Osteoblast (primary cell): ENCODE data around the gene SENP8. TPM values are rescaled to one million over a fixed set of nuclear protein-coding genes. Genes with fewer than 3 reads are reported as not detected.

Experiments
- DNase-seq: peaks from one replicate; pipeline ENCODE4 v3.0.0; 2011; ENCODE audit warnings: low spot score, mixed read lengths; ENCODE audit not compliant: insufficient read length; ENCODE audit errors: missing footprints
- H2AFZ ChIP-seq: 2 replicates; pipeline ENCODE4 v1.6.0; 2011; ENCODE audit warnings: mild to moderate bottlenecking, low read length
- H3K27ac ChIP-seq: 2 replicates; pipeline ENCODE4 v1.5.1; 2011; ENCODE audit warnings: mild to moderate bottlenecking, low read depth, low read length, moderate library complexity
- H3K27me3 ChIP-seq: 2 replicates; pipeline ENCODE4 v1.6.0; 2012; ENCODE audit warnings: mild to moderate bottlenecking, control low read depth, inconsistent platforms, low read length, moderate library complexity; ENCODE audit not compliant: insufficient read depth
- H3K36me3 ChIP-seq: 2 replicates; pipeline ENCODE4 v1.5.1; 2011; ENCODE audit warnings: mild to moderate bottlenecking, low read length, control low read depth, moderate library complexity; ENCODE audit not compliant: insufficient read depth
- H3K4me1 ChIP-seq: 2 replicates; pipeline ENCODE4 v1.5.1; 2011; ENCODE audit warnings: mild to moderate bottlenecking, low read length, control low read depth, moderate library complexity; ENCODE audit not compliant: insufficient read depth
- H3K4me2 ChIP-seq: 2 replicates; pipeline ENCODE4 v1.6.0; 2011; ENCODE audit warnings: mild to moderate bottlenecking, low read length; ENCODE audit not compliant: insufficient read depth
- H3K4me3 ChIP-seq: fragments of 200-600 bp; sonication (generic); 3 replicates; pipeline ENCODE4 v1.5.1; 2012; ENCODE audit warnings: mild to moderate bottlenecking, low read length, inconsistent platforms; ENCODE audit not compliant: insufficient read depth
- H3K79me2 ChIP-seq: 2 replicates; pipeline ENCODE4 v1.6.0; 2012; ENCODE audit warnings: mild to moderate bottlenecking, low read length, control low read depth, inconsistent platforms; ENCODE audit not compliant: insufficient read depth
- H3K9me3 ChIP-seq: 2 replicates; pipeline ENCODE4 v1.5.1; 2011; ENCODE audit warnings: low read depth, low read length, control low read depth
- H4K20me1 ChIP-seq: 2 replicates; pipeline ENCODE4 v1.6.0; 2012; ENCODE audit warnings: mild to moderate bottlenecking, low read length, control low read depth; ENCODE audit not compliant: insufficient read depth
- total RNA-seq: library from RNA; depleted of rRNA; stranded (reverse); fragments of >200 nt; gene quantifications from 2 replicates; pipeline ENCODE4 v1.2.3, GENCODE V29; 2012
- TF ChIP-seq, protein P1 (sequence below): IDR thresholded peaks from 2 replicates; pipeline ENCODE4 v1.5.1; 2011; ENCODE audit warnings: mild to moderate bottlenecking, low read depth, low read length, moderate library complexity; ENCODE audit errors: extremely low read depth

SENP8 gene
- total RNA-seq, 1 donor: 2.5 TPM

DNA sequence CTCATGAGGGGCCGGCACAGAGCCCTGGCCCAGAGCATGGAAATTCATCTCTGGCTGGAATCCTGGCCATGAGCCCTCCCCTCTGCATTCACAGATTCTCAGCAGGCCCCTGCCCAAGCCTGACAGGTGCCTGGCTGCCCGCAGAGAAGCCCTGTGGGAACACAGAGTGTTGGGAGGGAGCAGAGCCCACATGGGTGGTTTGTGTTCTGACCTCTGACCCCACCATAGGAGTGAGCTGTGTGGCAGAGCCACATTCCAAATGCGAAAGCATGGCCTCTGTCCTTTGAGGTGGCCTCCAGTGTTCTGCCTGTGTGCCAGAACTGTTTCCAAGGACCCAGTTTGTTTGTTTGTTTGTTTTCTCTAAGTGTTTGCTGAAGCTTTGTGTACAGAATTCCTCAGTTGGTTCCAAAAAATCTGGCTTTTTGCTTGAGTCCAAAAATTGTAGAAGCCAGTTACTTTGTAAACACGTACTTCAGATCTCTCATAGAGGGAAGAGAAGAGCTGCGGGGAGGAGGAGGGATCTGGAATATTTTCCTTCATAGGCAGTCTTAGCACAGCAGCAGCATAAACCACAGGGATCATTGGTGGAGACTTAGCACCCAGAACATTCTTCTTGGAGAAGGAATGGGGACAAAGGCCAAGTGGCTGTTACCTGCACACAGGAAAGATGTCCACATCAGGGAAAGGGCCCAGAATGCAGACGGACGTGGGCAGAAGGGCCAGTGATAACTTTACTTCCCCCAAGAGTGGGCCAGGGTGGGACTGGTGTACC lies 43.3 kb downstream of the SENP8 start:
- H3K4me3 ChIP-seq: no peak overlapping the region
- no peaks in the 10 kb centered on the region for H3K9me3 ChIP-seq
- H3K4me1 ChIP-seq: no peaks in the 10 kb centered on the region
- TF ChIP-seq, protein P1, sequence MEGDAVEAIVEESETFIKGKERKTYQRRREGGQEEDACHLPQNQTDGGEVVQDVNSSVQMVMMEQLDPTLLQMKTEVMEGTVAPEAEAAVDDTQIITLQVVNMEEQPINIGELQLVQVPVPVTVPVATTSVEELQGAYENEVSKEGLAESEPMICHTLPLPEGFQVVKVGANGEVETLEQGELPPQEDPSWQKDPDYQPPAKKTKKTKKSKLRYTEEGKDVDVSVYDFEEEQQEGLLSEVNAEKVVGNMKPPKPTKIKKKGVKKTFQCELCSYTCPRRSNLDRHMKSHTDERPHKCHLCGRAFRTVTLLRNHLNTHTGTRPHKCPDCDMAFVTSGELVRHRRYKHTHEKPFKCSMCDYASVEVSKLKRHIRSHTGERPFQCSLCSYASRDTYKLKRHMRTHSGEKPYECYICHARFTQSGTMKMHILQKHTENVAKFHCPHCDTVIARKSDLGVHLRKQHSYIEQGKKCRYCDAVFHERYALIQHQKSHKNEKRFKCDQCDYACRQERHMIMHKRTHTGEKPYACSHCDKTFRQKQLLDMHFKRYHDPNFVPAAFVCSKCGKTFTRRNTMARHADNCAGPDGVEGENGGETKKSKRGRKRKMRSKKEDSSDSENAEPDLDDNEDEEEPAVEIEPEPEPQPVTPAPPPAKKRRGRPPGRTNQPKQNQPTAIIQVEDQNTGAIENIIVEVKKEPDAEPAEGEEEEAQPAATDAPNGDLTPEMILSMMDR: no peak
- H2AFZ ChIP-seq: no peak overlapping the region
- peak; percentile 27 for DNase-seq
- peaks cover 8% of the 10 kb centered on the region for H3K27me3 ChIP-seq
- no peaks in the 10 kb centered on the region for H3K36me3 ChIP-seq
- H3K79me2 ChIP-seq: no peaks in the 10 kb centered on the region
- H3K27ac ChIP-seq: no peak overlapping the region
- no peak overlapping the region for H3K4me2 ChIP-seq
- no peaks in the 10 kb centered on the region for H4K20me1 ChIP-seq

DNA sequence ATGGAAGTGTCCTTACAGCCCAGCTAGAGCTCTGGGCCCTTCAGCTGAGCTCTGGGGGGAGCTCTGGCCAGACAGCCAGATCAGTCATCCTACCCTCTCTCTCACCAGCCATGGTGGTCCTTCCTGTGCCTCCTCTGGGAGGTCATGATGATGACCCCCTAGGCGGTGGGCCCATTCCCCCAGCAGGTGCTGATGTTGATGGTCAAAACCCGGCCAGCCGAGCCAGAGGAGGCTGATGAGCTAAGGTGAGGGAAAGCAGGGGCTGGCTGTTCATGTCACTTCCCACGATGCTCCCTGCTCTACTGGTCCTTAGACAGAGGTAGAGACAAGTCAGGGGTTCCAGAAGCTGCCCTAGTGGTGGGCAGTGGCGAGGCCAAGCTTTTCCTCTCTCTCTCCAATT lies 44.4 kb downstream of the SENP8 start:
- H4K20me1 ChIP-seq: no peaks in the 10 kb centered on the region
- H3K9me3 ChIP-seq: no peaks in the 10 kb centered on the region
- H3K27ac ChIP-seq: no peak overlapping the region
- TF ChIP-seq, protein P1: no peak
- H3K4me3 ChIP-seq: no peak overlapping the region
- no peaks in the 10 kb centered on the region for H3K36me3 ChIP-seq
- H3K4me1 ChIP-seq: no peaks in the 10 kb centered on the region
- H2AFZ ChIP-seq: no peak overlapping the region
- H3K27me3 ChIP-seq: peaks cover 16% of the 10 kb centered on the region
- DNase-seq: peak; percentile 58
- no peak overlapping the region for H3K4me2 ChIP-seq
- no peaks in the 10 kb centered on the region for H3K79me2 ChIP-seq

GRCh38 chr15:72163719-72164118 lies 45.5 kb downstream of the SENP8 start:
- Histone ChIP-seq H3K27me3 (peaks cover 23% of the 10 kb centered on the region), H3K4me1 (no peaks in the 10 kb centered on the region), H3K27ac (no peak overlapping the region), H3K9me3 (no peaks in the 10 kb centered on the region), H3K4me3 (no peak overlapping the region), H3K79me2 (no peaks in the 10 kb centered on the region), H2AFZ (no peak overlapping the region), H3K4me2 (no peak overlapping the region), H3K36me3 (no peaks in the 10 kb centered on the region), H4K20me1 (no peaks in the 10 kb centered on the region)
- DNase-seq: no peak
- TF ChIP-seq, protein P1: no peak

GRCh38 chr15:72166716-72167417 lies 48.7 kb downstream of the SENP8 start:
- TF ChIP-seq, protein P1: no peak
- no peak overlapping the region for H3K4me3 ChIP-seq
- H3K27me3 ChIP-seq: peaks cover 29% of the 10 kb centered on the region

More at GRCh38 chr15:72166716-72167417, 48.7 kb downstream of the SENP8 start:
- H4K20me1 ChIP-seq: no peaks in the 10 kb centered on the region
- no peaks in the 10 kb centered on the region for H3K9me3 ChIP-seq
- no peak overlapping the region for H2AFZ ChIP-seq
- H3K79me2 ChIP-seq: no peaks in the 10 kb centered on the region
- no peaks in the 10 kb centered on the region for H3K4me1 ChIP-seq
- no peak overlapping the region for H3K27ac ChIP-seq
- H3K4me2 ChIP-seq: no peak overlapping the region
- no peaks in the 10 kb centered on the region for H3K36me3 ChIP-seq
- DNase-seq: peak; percentile 71
